BJ (cell line): ENCODE results near the gene MAP3K1. TPM values are rescaled to one million over a fixed set of nuclear protein-coding genes. Genes with fewer than 3 reads are reported as not detected.

Experiments
- CTCF ChIA-PET: fragments of 350-600 bp; formaldehyde crosslinking; extraction: SDS; loops from one replicate; lab custom pipeline; 2021; ENCODE audit warnings: antibody characterized with exemption, inconsistent platforms; lab: Yijun Ruan, JAX
- POLR2A ChIA-PET: fragments of 300-600 bp; sonication (Branson Sonifier 250); formaldehyde crosslinking; extraction: SDS; loops from one replicate; lab custom pipeline; 2021; ENCODE audit warnings: antibody characterized with exemption; lab: Charles Lee
- DNase-seq: peaks from one replicate; pipeline ENCODE4 v3.0.0-alpha.2; 2011; ENCODE audit warnings: low read depth
- H3K27me3 ChIP-seq: 2 replicates; pipeline ENCODE4 v1.6.0; 2011; ENCODE audit warnings: low read length; ENCODE audit not compliant: control insufficient read depth, insufficient read depth
- H3K36me3 ChIP-seq: 2 replicates; pipeline ENCODE4 v1.5.1; 2011; ENCODE audit warnings: low read length; ENCODE audit not compliant: control insufficient read depth, insufficient read depth
- H3K4me3 ChIP-seq: 2 replicates; pipeline ENCODE4 v1.5.1; 2011; ENCODE audit warnings: low read depth, mild to moderate bottlenecking, control low read depth, low read length
- polyA plus RNA-seq: library from polyadenylated mRNA; depleted of rRNA; stranded (reverse); fragments of >200 nt; gene quantifications from 2 replicates; pipeline ENCODE4 v1.2.3, GENCODE V29; 2011; rRNA removed
- TF ChIP-seq, protein P1 (sequence below): IDR thresholded peaks from 2 replicates; pipeline ENCODE4 v1.5.1; 2011; ENCODE audit warnings: low read depth, mild to moderate bottlenecking, control low read depth, inconsistent platforms, low read length, moderate library complexity; ENCODE audit not compliant: insufficient read depth

The MAP3K1 gene
- polyA plus RNA-seq, 1 experiment, result 4.3 TPM

DNA sequence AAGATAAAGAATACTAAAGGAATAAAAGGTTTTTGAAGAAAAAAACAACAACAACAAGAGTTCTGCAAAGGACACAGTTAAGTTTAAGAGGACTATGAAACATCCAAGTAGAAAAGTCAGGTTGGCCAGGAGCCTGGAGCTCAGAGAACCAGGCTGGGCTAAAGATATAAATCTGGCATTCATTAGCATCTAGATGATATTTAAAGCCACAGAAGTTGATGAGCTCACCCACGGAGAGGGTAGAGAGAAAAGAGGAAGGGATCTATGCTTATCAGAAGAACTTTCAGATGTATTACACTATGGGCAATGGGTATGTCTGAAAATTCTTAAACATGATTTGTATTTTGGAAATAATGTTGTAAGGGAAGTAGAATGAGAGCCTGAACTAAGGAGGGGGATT lies 126.6 kb downstream of the MAP3K1 start:
- Histone ChIP-seq H3K4me3 (no peak overlapping the region), H3K27me3 (no peaks in the 10 kb centered on the region), H3K36me3 (peaks cover 3% of the 10 kb centered on the region)
- CTCF ChIA-PET, result interaction anchor here (0.8 kb wide), 1 partner anchor 305 kb away, joined by 4 read pairs; no protein-coding TSS in a partner anchor
- DNase-seq, result peak; percentile 56
- POLR2A ChIA-PET, result no interaction called here
- TF ChIP-seq, protein P1, sequence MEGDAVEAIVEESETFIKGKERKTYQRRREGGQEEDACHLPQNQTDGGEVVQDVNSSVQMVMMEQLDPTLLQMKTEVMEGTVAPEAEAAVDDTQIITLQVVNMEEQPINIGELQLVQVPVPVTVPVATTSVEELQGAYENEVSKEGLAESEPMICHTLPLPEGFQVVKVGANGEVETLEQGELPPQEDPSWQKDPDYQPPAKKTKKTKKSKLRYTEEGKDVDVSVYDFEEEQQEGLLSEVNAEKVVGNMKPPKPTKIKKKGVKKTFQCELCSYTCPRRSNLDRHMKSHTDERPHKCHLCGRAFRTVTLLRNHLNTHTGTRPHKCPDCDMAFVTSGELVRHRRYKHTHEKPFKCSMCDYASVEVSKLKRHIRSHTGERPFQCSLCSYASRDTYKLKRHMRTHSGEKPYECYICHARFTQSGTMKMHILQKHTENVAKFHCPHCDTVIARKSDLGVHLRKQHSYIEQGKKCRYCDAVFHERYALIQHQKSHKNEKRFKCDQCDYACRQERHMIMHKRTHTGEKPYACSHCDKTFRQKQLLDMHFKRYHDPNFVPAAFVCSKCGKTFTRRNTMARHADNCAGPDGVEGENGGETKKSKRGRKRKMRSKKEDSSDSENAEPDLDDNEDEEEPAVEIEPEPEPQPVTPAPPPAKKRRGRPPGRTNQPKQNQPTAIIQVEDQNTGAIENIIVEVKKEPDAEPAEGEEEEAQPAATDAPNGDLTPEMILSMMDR, result no peak

Other genes with a start within 250 kb of the MAP3K1 start
- gene SETD9, start 94.0 kb downstream of the MAP3K1 start, polyA plus RNA-seq, result 2.8 and 9.7 TPM in 2 replicates
- gene MIER3, start 136.6 kb downstream of the MAP3K1 start, polyA plus RNA-seq, result 8.4 and 13.6 TPM in 2 replicates